GM19043 (cell line): ENCODE results near the gene YEATS4.
"Not testable (repeated sequence)": the region's sequence is repeated elsewhere in the genome, so short reads cannot be mapped to it uniquely, and the experiment has no call there.

Experiments used
- ATAC-seq: cut with Tn5 transposase; IDR thresholded peaks from one replicate; pipeline ENCODE4 v1.9.1; 2021; ENCODE audit warnings: low read depth; ENCODE audit not compliant: unreplicated experiment

Gene YEATS4

GRCh38 chr12:69359531-69360347 is at the start of gene YEATS4:
TSS of gene YEATS4 (plus strand) at chr12:69359743. CDS start at chr12:69359973, 230 bp downstream.
- peak; percentile 68 for ATAC-seq

GRCh38 chr12:69313209-69313608 is 46.3 kb upstream of the YEATS4 start:
- ATAC-seq = no peak

DNA sequence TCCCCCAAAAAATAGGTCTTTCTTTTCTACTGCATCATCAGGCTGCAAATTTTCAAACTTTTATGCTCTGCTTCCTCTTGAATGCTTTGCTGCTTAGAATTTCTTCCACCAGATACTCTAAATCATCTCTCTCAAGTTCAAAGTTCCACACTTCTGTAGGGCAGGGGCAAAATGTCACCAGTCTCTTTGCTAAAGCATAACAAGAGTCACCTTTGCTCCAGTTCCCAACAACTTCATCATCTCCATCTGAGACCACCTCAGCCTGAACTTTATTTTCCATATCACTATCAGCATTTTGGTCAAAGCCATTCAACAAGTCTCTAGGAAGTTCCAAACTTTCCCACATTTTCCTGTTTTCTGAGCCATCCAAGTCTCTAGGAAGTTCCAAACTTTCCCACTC is 42.8 kb upstream of the YEATS4 start:
- not testable (repeated sequence) for ATAC-seq

DNA sequence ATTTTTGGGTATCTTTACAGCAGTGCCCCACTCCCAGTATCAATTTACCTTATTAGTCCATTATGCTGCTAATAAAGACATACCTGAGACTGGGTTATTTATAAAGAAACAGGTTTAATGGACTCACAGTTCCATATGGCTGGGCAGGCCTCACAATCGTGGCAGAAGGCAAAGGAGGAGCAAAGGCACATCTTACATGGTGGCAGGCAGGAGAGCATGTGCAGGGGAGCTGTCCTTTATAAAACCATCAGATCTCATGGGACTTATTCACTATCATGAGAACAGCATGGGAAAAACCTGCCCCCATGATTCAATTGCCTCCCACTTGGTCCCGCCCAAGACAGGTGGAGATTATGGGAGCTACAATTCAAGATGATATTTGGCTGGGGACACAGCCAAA is 42.3 kb upstream of the YEATS4 start:
- ATAC-seq = not testable (repeated sequence)

- no peak for ATAC-seq
Measured at GRCh38 chr12:69318225-69318624, 41.3 kb upstream of the YEATS4 start.

GRCh38 chr12:69321351-69321750 is 38.2 kb upstream of the YEATS4 start:
- no peak for ATAC-seq

GRCh38 chr12:69324797-69325466 is 34.6 kb upstream of the YEATS4 start:
- peak; percentile 93 for ATAC-seq

DNA sequence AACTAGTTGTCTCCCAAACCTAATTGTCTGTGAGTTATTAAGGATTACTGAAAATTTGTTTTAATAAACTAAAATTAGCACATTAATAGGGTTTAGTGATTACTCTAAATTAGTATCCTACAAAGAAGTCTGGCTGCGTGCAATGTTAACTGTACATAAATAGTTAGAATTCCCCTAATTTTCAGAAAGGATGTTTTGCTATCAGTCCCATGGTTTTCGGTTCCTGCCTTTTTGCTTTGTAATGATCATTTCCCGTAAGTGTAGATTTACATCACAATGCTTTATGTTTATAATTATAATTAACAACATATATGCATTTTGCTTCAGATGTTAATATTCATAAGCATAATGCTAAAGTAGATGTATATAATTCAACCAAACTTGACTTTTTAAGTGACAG is 31.1 kb upstream of the YEATS4 start:
- ATAC-seq = no peak

GRCh38 chr12:69329669-69330428 is 29.7 kb upstream of the YEATS4 start:
- no peak for ATAC-seq

DNA sequence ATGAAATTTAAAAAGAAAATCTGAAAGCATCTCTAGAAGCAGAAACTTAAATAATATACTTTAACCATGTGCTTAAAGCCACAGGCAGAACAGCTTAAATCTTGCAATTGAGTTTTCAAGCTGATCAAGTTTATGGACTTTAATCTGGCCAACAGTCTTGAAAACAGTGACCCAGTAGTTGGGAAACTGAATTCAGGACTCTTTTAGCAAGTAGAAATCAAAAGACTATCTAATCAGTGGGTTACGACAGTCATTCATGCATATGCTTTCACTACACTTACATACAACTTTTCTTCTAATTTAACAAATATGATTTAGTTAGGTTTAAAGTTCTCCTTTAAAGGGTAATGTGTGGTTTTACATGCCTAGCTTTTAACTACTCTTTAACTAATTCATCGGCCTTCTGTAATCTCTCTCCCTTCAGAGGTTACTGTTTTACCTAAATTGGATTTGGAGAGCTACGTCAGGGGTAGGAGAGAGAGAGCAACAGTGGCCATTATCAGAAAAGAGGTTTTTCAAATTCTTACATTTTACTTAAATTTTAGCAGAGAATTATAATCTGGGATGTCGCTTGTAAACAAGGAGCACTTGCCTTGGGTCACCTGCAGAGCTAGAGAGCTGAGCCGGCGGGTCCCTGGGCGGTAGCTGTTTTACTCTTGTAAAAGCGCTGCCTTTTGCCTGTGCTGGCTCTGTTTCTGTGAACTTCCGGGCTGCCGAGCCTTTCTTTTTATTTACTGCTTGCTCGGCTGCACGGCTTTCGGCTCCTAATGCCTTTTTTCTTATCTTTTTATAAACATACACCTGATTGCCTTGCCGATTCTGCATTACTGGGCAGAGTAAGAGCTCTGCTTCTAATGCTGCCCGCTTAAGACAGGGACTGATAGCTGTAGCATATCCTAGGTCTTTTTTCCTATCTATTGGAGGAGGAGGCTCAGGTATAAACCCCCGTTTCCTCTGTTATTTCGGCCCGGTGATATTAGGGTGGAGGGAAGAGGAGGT is 28.8 kb upstream of the YEATS4 start:
- ATAC-seq = peak; percentile 81

GRCh38 chr12:69331519-69331908 is 28.0 kb upstream of the YEATS4 start:
- no peak for ATAC-seq

- no peak for ATAC-seq
Measured at GRCh38 chr12:69331909-69332684, 27.4 kb upstream of the YEATS4 start.

GRCh38 chr12:69332815-69333358 is 26.7 kb upstream of the YEATS4 start:
- ATAC-seq = no peak

GRCh38 chr12:69334158-69334557 is 25.4 kb upstream of the YEATS4 start:
- no peak for ATAC-seq

DNA sequence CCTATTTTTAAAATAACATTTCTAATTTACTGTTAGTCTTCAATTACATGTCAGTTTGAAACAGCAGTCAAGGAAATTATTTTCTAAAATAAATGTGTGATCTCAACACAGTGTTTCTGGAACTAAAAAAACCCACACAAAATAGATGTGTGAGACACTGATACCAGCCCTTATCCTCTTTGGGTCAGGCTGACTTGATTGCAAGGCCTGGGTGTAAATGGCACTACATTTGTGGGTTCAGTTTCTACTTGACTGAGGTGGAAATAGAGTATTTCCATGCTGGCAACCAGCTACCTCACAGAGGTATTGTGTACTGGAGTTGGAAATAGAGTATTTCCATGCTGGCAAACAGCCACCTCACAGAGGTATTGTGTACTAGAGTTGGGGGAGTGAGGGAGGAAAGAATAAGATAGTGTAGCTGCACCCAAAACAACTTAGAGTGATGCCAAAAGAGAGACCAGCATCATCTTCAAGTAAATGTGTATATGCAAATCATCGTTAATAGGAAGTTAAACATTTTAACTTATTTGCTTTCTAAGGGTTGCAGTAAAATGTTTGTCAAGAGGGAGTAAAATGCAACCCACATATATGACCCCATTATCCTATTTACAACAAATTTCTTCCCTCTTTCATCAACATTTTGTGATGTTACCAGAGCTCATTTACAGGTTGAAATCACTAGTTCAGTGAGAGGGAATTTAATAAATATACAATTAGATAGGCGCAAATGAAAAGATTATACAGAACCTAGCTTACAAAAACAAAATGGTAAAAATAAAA is 22.0 kb upstream of the YEATS4 start:
- ATAC-seq = no peak

- no peak for ATAC-seq
Measured at GRCh38 chr12:69338120-69338859, 21.3 kb upstream of the YEATS4 start.

- ATAC-seq = no peak
Measured at GRCh38 chr12:69338936-69339335, 20.6 kb upstream of the YEATS4 start.

- no peak for ATAC-seq
Measured at GRCh38 chr12:69339999-69340398, 19.5 kb upstream of the YEATS4 start.
